Mononuclear cell (primary cell): ENCODE results near the gene KCNJ10. TPM values are rescaled to one million over a fixed set of nuclear protein-coding genes. Genes with fewer than 3 reads are reported as not detected.

Experiments used
- H3K27me3 ChIP-seq: 2 replicates; pipeline ENCODE4 v1.6.0; 2011; ENCODE audit warnings: low read length, control low read depth; ENCODE audit not compliant: insufficient read depth
- H3K4me1 ChIP-seq: 2 replicates; pipeline ENCODE4 v1.5.1; 2011; ENCODE audit warnings: mild to moderate bottlenecking, low read length, control low read depth; ENCODE audit not compliant: insufficient read depth
- H3K4me3 ChIP-seq: 2 replicates; pipeline ENCODE4 v1.5.1; 2011; ENCODE audit warnings: mild to moderate bottlenecking, low read length, moderate library complexity
- H3K9me3 ChIP-seq: 2 replicates; pipeline ENCODE4 v1.5.1; 2011; ENCODE audit warnings: low read depth, mild to moderate bottlenecking, control low read depth, low read length
- total RNA-seq: library from RNA; depleted of rRNA; stranded (reverse); fragments of >200 nt; gene quantifications from one replicate; pipeline ENCODE4 v1.2.3, GENCODE V29; 2012

The KCNJ10 gene
- total RNA-seq, 1 donor: not detected

DNA sequence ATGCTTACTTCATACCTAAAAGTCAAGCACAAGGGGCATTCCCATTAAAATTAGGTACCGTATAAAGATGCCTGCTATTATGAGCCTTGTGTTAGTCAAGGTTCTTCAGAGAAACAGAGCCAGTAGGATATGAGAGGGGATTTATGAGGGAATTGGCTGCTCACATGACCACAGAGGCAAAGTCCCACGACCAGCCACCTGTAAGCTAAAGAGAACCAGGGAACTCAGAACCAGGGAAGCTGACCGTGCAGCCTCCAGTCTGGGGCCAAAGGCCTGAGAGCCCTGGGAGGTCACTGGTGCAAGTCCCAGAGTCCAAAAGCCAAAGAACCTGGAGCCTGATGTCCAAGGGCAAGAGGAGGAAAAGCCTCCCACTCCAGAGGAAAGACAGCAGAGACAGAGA is 58.2 kb downstream of the KCNJ10 start:
- peaks cover 13% of the 10 kb centered on the region for H3K4me1 ChIP-seq
- no peaks in the 10 kb centered on the region for H3K9me3 ChIP-seq
- no peak overlapping the region for H3K4me3 ChIP-seq
- H3K27me3 ChIP-seq: peaks cover 12% of the 10 kb centered on the region

DNA sequence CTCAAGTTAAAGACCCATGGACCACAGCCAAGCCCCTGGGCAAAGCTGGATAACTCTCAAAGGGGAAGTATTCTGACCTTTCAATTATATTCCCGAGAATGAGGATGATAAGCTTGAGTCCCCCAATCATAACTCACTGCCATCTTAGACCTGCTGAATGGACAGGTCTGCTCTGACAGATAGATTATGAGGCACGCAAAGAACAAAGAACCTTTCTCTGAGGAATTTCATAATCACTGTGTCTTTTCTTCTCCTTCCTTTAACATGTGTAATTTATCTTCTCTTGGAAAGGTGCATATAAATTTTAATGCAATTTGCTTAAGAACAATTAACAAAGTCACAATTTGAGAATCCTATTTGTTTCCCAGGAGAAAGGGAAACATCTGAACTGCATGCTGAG is 60.2 kb downstream of the KCNJ10 start:
- Histone ChIP-seq H3K27me3 (peaks cover 12% of the 10 kb centered on the region), H3K4me1 (peaks cover 13% of the 10 kb centered on the region), H3K9me3 (no peaks in the 10 kb centered on the region), H3K4me3 (no peak overlapping the region)

DNA sequence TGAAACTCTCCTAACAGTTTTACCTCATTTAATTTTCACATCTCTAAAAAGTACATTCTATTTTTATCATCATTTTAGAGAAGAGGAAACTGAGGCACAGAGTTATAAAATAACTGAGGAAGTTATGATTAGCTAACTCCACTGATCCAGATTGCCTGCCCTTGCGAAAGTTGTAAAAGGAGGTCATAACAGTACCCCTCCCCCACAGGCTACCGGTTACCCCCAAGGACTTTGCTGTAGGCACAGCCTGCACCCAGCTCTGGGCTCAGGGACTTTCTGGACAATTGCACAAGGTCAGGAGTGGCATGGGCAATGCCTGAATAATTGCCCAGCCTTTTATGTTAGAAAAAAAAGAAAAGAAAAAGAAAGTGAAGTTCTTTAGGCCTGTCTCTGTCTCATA is 60.9 kb downstream of the KCNJ10 start:
- H3K27me3 ChIP-seq: peaks cover 12% of the 10 kb centered on the region
- peaks cover 13% of the 10 kb centered on the region for H3K4me1 ChIP-seq
- no peak overlapping the region for H3K4me3 ChIP-seq
- H3K9me3 ChIP-seq: no peaks in the 10 kb centered on the region

DNA sequence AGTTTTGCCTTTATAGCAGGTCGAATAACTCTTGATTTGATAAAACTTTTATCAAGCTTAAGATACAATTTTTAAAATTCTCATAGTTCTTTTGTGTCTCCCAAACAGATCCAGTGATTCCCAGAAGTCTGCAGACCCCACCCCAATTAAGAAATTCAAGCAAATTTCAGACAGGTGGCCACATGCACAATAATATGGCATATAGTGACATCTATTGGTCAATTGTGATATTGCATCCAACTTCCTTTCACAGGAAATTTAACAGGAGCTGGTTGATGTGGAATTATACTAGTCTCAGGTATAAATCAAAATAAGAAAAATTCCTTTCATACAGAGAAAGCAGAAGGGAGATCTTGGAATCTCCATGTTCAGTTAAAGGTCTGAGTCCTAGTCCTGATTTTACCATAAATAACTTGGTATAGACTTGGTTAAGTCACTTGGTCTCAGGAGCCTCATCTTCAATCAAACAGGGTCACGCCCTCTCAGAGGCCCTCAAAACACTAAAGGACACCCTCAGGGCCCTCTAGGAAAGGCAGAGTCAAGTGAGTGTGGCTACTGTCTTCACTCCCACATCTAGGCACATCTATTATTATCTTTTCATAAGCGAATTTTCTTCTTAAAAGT is 62.3 kb downstream of the KCNJ10 start:
- Histone ChIP-seq H3K4me1 (peaks cover 13% of the 10 kb centered on the region), H3K4me3 (no peak overlapping the region), H3K27me3 (peaks cover 9% of the 10 kb centered on the region), H3K9me3 (no peaks in the 10 kb centered on the region)

DNA sequence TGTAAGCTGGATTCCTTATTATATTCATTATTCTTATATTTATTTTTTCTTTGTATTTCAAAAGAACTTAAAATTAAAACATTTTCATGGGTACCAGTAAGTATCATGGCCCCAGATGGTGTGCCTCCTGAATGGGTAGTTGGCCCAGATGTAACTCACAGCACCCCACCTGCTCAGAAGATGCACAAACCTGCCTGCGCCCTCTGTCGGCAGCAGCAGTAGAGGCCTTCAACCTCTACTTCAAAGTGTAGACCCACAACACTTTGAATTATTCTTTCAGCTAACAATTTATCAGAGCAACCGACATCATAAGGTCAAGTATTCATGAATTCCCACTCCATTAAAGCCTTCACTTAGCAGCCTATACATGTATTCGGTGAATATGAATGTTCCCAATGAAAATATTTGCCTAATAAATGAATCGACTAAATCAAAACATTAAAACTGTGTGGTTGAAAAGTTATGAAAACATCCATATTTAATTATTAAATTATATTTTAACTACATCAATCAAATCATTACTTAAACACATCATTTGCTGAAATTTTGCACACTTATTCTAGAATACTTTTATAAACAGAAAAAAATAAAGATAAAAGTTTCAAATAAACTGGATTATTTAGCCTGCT is 63.5 kb downstream of the KCNJ10 start:
- Histone ChIP-seq H3K9me3 (no peaks in the 10 kb centered on the region), H3K4me1 (peaks cover 13% of the 10 kb centered on the region), H3K27me3 (peaks cover 6% of the 10 kb centered on the region), H3K4me3 (no peak overlapping the region)

DNA sequence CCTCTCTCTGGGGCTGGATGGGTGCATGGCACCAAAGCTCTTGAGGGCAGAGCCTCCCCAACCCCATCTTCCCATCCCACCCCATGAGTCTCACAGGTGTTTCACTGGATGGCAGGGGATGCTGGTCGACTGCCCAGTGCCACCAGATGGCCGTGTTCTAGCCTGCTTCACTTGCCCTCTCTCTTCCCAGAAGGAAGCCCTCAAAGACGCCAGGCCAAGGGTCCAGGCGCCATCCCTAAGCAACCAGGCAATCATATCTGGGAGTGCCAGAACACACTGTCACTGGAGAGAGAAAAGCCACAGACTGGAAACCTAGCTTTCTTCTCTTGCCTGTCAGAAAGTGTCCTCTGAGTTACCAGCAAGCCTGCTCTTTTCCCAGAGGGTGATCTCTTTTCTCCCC is 64.9 kb downstream of the KCNJ10 start:
- Histone ChIP-seq H3K27me3 (peaks cover 6% of the 10 kb centered on the region), H3K4me3 (no peak overlapping the region), H3K9me3 (no peaks in the 10 kb centered on the region), H3K4me1 (peaks cover 13% of the 10 kb centered on the region)

DNA sequence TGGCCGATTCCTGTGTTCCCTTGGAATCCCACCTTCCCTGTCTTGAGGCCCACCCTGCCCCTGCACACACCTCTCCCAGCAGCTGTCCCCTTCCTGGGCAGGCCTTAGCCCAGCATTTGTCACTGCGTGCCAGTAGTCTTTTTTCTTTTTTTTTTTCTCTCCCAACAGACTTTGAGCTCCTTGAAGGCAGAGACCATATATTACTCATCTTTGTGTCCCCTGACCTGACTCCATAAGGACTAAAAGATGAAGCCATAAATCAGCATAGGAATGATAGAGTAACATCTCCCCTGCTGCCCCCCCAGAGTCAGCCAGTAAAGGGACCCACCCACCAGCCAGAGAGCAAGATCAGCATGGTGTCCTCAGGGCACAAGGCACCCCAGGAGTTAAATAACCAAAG is 65.5 kb downstream of the KCNJ10 start:
- Histone ChIP-seq H3K4me1 (peaks cover 9% of the 10 kb centered on the region), H3K4me3 (no peak overlapping the region), H3K27me3 (peaks cover 6% of the 10 kb centered on the region), H3K9me3 (no peaks in the 10 kb centered on the region)

DNA sequence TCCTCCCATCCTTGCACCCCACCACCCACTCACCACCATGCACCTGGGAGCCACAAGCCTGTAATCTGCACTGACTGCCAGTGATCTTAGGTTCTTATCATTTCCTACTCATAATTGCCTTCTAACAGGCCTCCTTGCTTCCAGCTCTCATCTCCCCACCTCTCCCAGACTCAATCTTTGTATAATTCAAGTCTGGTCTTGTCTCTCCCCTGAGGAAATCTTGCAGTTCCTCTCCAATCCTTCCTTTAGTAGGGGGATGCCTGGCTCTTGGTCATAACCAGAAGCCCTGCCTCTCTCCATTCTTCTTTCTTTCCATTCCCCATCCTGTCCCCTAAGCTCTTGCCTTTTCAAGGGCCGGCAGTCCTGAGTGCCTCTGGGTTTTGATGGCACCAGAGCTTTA is 66.0 kb downstream of the KCNJ10 start:
- H3K4me1 ChIP-seq: peaks cover 5% of the 10 kb centered on the region
- H3K27me3 ChIP-seq: peaks cover 10% of the 10 kb centered on the region
- no peaks in the 10 kb centered on the region for H3K9me3 ChIP-seq
- H3K4me3 ChIP-seq: no peak overlapping the region

DNA sequence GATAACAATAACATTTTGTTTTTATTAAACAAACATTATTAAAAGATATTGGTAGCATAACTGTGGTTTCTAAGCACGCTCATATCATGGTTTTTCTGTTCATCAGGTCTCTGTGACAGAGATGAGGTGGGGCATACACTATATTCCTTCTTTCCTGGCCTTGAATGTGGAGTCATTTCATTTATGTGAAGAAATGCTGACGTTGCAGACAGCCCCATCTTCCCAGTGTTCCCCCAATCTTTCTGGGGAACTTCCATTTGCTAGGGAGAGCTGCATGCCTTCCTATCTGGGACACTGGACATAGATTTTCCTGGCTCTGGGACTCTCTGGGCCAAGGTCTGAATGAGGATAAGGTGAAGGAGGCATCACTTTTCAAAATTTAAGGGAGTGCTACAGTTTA is 68.5 kb downstream of the KCNJ10 start:
- H3K4me3 ChIP-seq: no peak overlapping the region
- no peaks in the 10 kb centered on the region for H3K4me1 ChIP-seq
- H3K27me3 ChIP-seq: peaks cover 8% of the 10 kb centered on the region

DNA sequence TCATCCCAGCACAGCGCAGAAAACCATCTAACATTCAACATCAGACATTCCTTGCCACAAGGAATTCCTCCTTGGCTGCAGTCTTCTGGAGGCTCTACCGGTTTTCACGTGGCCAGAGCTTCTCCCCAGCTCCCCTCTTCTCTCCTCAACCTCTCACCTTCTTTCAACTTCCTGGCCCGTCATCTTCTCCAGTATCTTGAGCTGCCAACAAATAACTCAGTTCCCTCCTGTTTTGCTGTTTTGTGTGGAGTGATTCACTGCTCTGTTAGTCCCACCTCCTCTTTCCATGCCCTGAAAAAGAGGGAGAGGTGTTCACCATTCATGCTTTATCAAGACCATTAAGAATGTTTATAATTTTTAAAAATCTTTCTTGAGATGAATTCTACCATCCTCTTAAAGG is 70.8 kb downstream of the KCNJ10 start:
- Histone ChIP-seq H3K4me1 (no peaks in the 10 kb centered on the region), H3K4me3 (no peak overlapping the region), H3K27me3 (peaks cover 8% of the 10 kb centered on the region), H3K9me3 (no peaks in the 10 kb centered on the region)

More for the DNA sequence above, 68.5 kb downstream of the KCNJ10 start:
- H3K9me3 ChIP-seq: no peaks in the 10 kb centered on the region

DNA sequence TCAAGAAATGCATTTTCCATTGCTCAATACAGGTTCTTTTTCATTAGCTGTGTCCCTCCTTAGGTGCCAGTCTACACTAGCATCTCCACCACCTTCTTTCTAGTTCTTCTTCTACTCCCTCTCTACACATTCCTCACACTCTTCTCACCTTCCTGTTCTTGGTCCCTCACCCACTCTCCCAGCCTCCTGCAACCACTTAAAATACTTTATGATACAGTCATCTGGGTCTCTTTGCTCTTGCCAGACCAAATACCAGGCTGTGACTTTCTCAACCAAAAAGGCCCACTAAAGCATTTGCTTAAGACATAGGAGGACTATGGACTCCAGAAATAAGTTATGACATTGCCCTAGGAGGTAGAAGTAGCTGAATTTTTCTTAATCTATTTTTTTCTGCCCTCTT is 73.3 kb downstream of the KCNJ10 start:
- Histone ChIP-seq H3K27me3 (peaks cover 8% of the 10 kb centered on the region), H3K4me3 (no peak overlapping the region), H3K4me1 (peaks cover 5% of the 10 kb centered on the region), H3K9me3 (no peaks in the 10 kb centered on the region)

DNA sequence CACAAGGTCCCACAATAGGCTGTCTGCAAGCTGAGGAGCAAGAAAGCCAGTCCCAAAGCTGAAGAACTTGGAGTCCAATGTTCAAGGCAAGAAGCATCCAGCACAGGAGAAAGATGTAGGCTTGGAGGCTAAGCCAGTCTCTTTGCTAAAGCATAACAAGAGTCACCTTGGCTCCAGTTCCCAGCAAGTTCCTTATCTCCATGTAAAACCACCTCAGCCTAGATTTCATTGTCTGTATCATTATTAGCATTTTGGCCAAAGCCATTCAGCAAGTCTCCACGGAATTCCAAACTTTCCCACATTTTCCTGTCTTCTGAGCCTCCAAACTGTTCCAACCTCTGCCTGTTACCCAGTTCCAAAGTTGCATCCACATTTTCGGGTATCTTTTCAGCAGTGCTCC is 75.1 kb downstream of the KCNJ10 start:
- peaks cover 10% of the 10 kb centered on the region for H3K4me1 ChIP-seq
- no peaks in the 10 kb centered on the region for H3K9me3 ChIP-seq
- peaks cover 4% of the 10 kb centered on the region for H3K27me3 ChIP-seq
- H3K4me3 ChIP-seq: no peak overlapping the region

DNA sequence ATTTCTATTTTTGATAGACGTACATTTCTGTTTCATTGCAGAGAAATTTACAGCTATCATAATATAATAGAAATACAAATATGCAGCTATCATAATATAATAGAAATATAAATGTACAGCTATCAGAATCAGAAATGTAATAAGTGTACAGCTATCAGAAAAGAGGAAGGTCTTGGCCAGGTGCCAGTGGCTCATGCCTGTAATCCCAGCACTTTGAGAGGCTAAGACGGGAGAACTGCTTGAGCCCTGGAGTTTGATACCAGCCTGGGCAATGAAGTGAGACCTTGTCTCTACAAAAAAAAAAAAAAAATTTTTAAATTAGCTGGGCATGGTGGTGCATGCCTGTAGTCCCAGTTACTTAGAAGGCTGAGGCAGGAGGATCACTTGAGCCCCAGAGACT is 76.0 kb downstream of the KCNJ10 start:
- no peaks in the 10 kb centered on the region for H3K27me3 ChIP-seq

DNA sequence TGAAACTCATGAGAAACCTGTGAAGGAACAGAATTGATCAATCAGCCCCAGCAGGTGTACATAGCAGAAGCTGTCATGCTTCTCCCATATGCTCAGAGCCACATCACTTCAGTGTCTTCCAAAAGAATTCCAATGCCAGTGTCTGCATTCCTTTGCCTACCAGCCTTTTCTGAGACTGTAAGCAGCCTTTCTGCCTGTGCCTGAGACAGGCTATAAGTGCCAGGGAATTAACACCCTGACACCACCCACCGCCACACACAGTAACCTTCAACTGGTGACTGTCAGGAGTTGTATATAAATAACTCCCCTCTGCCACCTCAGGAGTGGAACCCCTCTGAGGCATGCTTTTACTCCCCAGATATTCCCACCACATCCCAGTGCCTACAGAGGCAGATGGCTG is 77.8 kb downstream of the KCNJ10 start:
- Histone ChIP-seq H3K9me3 (no peaks in the 10 kb centered on the region), H3K4me1 (peaks cover 10% of the 10 kb centered on the region), H3K4me3 (no peak overlapping the region), H3K27me3 (no peaks in the 10 kb centered on the region)

More for the DNA sequence above, 76.0 kb downstream of the KCNJ10 start:
- Histone ChIP-seq H3K9me3 (no peaks in the 10 kb centered on the region), H3K4me3 (no peak overlapping the region), H3K4me1 (peaks cover 10% of the 10 kb centered on the region)

DNA sequence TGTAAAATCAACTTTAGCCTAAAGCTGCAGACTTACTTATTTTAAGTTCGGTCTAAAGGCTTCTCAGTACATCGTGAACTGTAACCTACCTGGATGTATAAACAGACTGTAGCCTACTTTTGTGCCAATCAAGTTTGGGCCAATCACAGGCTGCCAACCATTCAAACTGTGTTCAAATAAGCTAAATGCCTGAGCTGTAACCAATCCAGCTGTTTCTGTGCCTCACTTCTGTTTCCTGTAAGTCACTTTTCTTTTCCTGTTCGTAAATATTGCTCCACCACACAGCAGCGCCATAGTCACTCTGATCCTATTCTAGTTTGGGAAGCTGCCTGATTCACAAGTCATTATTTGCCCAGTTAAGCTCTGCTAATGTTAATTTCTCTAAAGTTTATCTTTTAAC is 78.4 kb downstream of the KCNJ10 start:
- Histone ChIP-seq H3K27me3 (peaks cover 3% of the 10 kb centered on the region), H3K4me3 (no peak overlapping the region), H3K4me1 (peaks cover 10% of the 10 kb centered on the region), H3K9me3 (no peaks in the 10 kb centered on the region)

DNA sequence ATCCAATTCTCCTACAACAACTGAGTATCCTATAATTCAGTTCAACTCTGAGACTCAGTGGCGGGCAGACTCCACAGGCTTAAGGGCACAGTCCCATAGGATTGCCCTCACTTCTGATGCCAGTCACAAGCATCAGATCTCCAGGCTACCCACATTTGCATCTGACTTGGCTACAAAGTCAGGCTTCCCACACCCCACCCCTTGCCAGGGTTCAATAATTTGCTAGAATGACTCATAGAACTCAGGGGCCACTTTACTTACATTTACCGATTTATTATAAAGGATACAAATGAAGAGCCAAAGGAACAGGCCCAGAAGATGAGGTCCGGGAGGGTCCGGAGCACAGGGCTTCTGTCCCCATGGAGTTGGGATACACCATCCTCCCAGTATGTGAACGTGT is 80.0 kb downstream of the KCNJ10 start:
- no peaks in the 10 kb centered on the region for H3K9me3 ChIP-seq
- no peak overlapping the region for H3K4me3 ChIP-seq
- H3K27me3 ChIP-seq: peaks cover 3% of the 10 kb centered on the region
- H3K4me1 ChIP-seq: peaks cover 10% of the 10 kb centered on the region
